SJSA1 (cell line): ENCODE measurements around the gene ASH1L. TPM values are rescaled to one million over a fixed set of nuclear protein-coding genes. Genes with fewer than 3 reads are reported as not detected.
"Not testable (repeated sequence)": the region's sequence is repeated elsewhere in the genome, so short reads cannot be mapped to it uniquely, and the experiment has no call there.

Source experiments
- DNase-seq, 2 experiments: peaks; one replicate each; pipeline ENCODE4 v3.0.0-alpha.2; 2015 to 2020; ENCODE audit warnings: low spot score in 2 of 2, low read depth in 1 of 2
- H3K27ac ChIP-seq: fragments of 250-450 bp; sonication (Bioruptor Pico); 2 replicates; pipeline ENCODE4 v1.5.1; 2020; ENCODE audit warnings: mild to moderate bottlenecking, moderate library complexity
- H3K27me3 ChIP-seq: fragments of 250-450 bp; sonication (Bioruptor Pico); replicated peaks from 2 replicates; pipeline ENCODE4 v1.5.1; 2020; ENCODE audit warnings: mild to moderate bottlenecking, moderate library complexity
- H3K36me3 ChIP-seq: fragments of 250-450 bp; sonication (Bioruptor Pico); 2 replicates; pipeline ENCODE4 v1.5.1; 2020; ENCODE audit warnings: mild to moderate bottlenecking
- H3K4me1 ChIP-seq: fragments of 250-450 bp; sonication (Bioruptor Pico); replicated peaks from 2 replicates; pipeline ENCODE4 v1.6.1; 2021; ENCODE audit warnings: mild to moderate bottlenecking
- H3K4me3 ChIP-seq: fragments of 250-450 bp; sonication (Bioruptor Pico); 2 replicates; pipeline ENCODE4 v1.5.1; 2020; ENCODE audit warnings: mild to moderate bottlenecking
- H3K9me3 ChIP-seq: fragments of 250-450 bp; sonication (Bioruptor Pico); replicated peaks from 2 replicates; pipeline ENCODE4 v1.5.1; 2020; ENCODE audit warnings: mild to moderate bottlenecking
- total RNA-seq: library from RNA; depleted of rRNA; stranded (reverse); fragments of >200 nt; shearing (Covaris generic); gene quantifications from 2 replicates; pipeline ENCODE4 v1.2.3, GENCODE V29; 2014

ASH1L gene
- total RNA-seq, 1 experiment from 2014 or later, result 23.0 TPM

DNA sequence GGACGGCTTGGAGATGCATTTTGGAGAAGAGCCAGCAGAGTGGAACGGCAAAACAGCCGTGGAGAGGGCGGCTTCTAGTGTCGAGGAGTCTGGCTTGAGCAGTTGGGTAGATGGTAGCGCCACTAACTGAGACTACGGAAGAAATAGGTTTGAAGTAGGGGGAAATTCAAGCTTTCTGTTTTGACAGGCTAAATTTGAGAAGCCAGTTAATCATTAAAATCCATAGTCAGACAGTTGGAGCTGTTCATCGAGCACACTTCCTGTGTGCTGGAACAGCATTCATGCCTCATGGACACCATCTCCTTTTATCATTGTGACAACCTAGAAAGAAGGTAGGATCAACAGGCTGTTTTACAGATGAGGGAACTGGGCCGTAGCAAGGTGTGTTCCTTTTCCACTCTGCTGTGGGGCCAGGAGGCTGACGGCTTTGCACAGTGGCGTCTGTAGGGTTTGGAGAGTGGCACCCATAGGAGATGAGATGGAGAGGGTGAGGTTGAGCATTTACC is 258.0 kb downstream of the ASH1L start:
- H3K9me3 ChIP-seq, result no peaks in the 10 kb centered on the region
- peaks cover 4% of the 10 kb centered on the region for H3K36me3 ChIP-seq
- H3K27me3 ChIP-seq, result no peaks in the 10 kb centered on the region
- peaks cover 3% of the 10 kb centered on the region for H3K4me1 ChIP-seq
- H3K4me3 ChIP-seq, result no peak overlapping the region
- DNase-seq, result no peak
- H3K27ac ChIP-seq, result no peak overlapping the region

DNA sequence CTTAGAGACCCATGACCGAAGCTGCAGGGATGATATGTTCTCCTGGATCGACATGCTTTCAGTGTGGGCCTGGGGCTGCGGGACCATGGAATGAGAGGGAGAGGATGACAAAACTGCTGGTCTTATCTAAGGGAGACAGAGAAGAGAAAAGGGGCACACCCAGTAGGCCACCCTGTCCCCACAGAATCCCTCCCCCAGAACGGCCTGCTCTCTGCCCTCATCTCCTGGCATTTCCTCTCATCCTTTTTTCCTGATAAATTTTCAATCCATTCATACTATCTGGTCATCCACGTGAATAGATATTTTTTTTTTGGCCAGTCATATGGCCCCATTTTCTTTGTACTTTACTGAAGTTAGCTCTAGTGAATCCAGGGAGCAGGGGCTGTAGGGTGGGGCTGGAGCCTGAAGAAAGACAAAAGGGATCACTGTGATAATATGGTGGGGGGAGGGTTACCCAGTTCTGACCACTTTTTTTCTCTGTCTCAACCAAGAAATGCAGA is 261.2 kb downstream of the ASH1L start, which contains the start of gene PKLR:
Gene PKLR, minus strand, starts transcription at position 97 of the 500 bp plus-strand sequence. Its CDS starts 43 bp downstream, at position 54.
- Histone ChIP-seq H3K4me1 (no peaks in the 10 kb centered on the region), H3K4me3 (no peak within 1 kb of the TSS), H3K36me3 (no peaks in the 10 kb centered on the region), H3K9me3 (no peaks in the 10 kb centered on the region), H3K27me3 (no peaks in the 10 kb centered on the region), H3K27ac (no peak within 1 kb of the TSS)
- DNase-seq, result no peak

DNA sequence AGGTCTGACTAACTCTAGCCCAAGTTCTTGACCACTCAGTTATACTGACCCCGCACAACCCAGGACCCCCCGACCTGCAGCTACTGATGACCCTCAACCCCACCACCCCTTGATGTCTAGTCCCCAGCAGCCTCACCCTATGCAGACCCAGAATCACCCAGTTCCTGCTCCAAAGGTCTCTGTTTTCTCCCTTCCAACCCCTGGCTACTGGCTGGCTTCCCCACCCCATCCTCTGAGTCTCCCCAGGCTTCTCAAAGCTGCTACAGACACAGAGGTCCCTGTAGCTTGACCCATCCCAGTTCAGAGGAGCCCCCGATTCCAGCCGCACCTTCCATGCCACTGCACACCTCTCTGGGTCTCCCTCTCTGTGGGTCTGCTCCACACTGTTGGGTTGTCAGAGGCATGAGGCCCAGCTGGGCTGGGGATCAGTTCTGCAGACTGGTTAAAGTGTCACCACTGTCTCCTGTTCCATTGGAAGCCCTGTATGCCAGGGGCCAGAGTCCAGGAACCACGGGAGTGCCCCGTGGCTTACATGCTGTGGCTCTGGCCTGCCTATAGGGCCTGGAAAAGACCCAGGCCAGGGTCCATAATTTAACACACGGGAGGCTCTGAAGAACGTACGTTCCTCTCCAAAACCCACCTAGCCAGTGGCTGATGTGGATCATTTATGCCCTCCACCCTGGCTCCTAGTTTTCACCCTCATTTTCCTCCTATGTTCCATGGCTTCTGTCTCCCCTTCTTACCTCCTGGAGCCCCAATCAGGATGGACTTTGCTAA is 261.9 kb downstream of the ASH1L start:
- Histone ChIP-seq H3K9me3 (no peaks in the 10 kb centered on the region), H3K4me3 (no peak overlapping the region), H3K27ac (no peak overlapping the region), H3K4me1 (no peaks in the 10 kb centered on the region), H3K36me3 (no peaks in the 10 kb centered on the region), H3K27me3 (0 out of 2 replicates have a peak, but pooled peaks cover under 1% of the 10 kb centered on the region)
- DNase-seq, result no peak

DNA sequence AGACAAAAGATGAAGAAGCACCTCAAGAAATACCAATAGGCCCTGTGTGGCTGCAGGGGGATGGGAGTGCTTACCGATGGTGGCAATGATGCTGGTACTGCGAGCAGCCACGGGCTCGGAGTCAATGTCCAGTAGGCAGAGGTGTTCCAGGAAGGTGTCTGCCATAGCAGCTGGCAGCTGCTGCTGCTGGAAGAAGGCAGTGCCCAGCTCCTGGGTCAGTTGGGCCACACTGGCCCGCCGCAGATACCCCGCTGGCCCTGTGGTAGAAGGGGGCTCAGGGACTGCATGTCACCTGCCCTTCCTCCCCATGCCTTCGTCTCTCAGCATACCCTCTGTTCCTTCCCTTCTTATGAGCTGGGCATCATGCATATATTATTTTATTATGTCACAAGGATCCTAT is 262.6 kb downstream of the ASH1L start:
- no peaks in the 10 kb centered on the region for H3K36me3 ChIP-seq
- H3K9me3 ChIP-seq, result no peaks in the 10 kb centered on the region
- no peak for DNase-seq
- H3K27me3 ChIP-seq, result 0 out of 2 replicates have a peak, but pooled peaks cover 7% of the 10 kb centered on the region
- no peaks in the 10 kb centered on the region for H3K4me1 ChIP-seq
- no peak overlapping the region for H3K4me3 ChIP-seq
- no peak overlapping the region for H3K27ac ChIP-seq

DNA sequence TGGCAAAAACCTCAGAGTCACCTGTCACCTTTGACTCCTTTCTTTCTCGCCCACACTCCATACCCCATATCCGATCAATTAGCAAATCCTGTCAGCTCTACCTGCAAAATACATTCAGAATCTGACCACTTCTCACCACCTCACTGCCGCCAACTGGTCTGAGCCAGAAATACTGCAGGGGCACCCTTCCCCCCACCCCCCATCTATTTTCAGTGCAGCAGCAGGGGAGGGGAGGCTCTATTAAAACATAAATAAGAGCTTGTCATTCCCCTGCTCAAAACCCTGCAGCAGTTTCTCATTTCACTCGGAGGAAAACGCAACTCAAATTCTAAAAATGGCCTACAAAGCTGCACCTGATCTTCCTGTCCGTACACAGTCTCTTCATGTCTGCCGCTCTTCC is 265.2 kb downstream of the ASH1L start:
- no peak overlapping the region for H3K4me3 ChIP-seq

DNA sequence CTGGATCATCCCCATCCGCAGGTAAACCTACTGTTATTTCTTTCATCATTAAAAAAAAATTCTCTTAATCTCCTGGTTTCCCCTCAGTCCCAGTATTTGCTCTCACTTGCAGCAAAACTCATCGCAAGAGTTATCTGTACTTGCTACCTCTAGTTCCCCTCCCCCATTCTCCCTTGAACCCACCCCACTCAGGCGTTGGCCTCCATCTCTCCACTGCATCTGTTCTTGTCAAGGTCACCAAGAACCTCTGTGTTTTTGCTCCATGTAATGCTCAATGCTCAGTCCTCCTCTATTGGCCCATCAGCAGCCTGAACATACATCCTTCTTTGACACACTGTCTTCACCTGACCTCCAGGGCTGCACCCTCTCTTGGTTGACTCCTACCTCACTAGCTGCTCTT is 265.9 kb downstream of the ASH1L start:
- Histone ChIP-seq H3K4me1 (no peaks in the 10 kb centered on the region), H3K9me3 (no peaks in the 10 kb centered on the region), H3K27ac (no peak overlapping the region), H3K4me3 (no peak overlapping the region), H3K36me3 (no peaks in the 10 kb centered on the region), H3K27me3 (peaks cover 20% of the 10 kb centered on the region; the same call in 1 of the 2 replicates)
- no peak for DNase-seq

More for the DNA sequence above, 265.2 kb downstream of the ASH1L start:
- no peak for DNase-seq
- H3K36me3 ChIP-seq, result no peaks in the 10 kb centered on the region
- H3K9me3 ChIP-seq, result no peaks in the 10 kb centered on the region
- no peaks in the 10 kb centered on the region for H3K4me1 ChIP-seq
- peaks cover 20% of the 10 kb centered on the region; the same call in 1 of the 2 replicates for H3K27me3 ChIP-seq
- H3K27ac ChIP-seq, result no peak overlapping the region

DNA sequence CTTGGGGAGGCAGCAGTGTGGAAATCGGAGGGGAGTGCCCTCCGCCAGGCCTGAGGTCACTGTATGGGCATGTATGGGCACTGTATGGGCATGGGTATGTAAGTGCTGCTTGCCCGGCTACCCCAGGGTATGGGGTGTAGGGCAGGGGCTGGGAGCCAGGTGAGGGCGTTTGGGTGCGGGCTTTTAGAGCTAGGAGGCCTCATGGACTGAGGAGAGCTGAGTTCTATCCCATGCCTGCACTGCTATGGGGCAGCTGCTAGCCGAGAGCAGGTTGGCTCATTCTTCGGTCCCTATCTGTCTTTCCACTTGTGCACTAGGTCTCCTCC is 266.7 kb downstream of the ASH1L start:
- no peaks in the 10 kb centered on the region for H3K36me3 ChIP-seq
- H3K4me3 ChIP-seq, result no peak overlapping the region
- no peaks in the 10 kb centered on the region for H3K9me3 ChIP-seq
- no peak for DNase-seq
- H3K27me3 ChIP-seq, result peaks cover 20% of the 10 kb centered on the region; the same call in 1 of the 2 replicates
- H3K27ac ChIP-seq, result no peak overlapping the region
- H3K4me1 ChIP-seq, result no peaks in the 10 kb centered on the region

DNA sequence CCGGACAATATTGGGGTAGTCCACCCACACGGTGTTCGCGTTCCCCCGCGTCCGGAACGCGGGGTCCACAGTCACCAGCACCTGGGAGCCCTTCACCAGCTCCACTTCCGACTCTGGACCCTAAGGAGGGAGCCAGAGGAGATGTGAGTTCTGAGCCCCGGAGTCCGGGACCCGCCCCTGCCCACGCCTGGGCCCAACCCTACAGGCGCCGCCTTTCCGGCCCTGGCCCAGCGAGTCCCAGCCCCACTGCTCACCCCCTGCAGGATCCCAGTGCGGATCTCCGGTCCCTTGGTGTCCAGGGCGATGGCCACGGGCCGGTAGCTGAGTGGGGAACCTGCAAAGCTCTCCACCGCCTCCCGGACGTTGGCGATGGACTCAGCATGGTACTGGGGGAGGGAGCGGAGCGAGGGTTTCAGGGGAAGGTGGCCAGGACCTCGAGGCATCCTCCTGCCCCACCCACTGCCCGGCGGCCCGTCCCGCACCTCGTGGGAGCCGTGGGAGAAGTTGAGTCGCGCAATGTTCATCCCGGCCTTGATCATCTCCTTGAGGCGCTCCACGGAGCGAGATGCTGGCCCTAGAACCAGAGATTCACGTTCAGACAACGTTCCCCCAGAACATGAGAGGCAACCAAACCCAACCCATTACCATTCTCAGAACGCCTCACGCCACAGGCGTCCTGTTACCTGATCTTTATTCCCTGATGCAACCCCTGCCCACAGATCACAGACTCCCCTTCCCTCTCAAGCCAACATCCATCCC is 267.2 kb downstream of the ASH1L start:
- no peaks in the 10 kb centered on the region for H3K9me3 ChIP-seq
- no peak overlapping the region for H3K4me3 ChIP-seq
- no peaks in the 10 kb centered on the region for H3K36me3 ChIP-seq
- no peak for DNase-seq
- no peaks in the 10 kb centered on the region for H3K4me1 ChIP-seq
- H3K27me3 ChIP-seq, result peaks cover 20% of the 10 kb centered on the region; the same call in 1 of the 2 replicates
- H3K27ac ChIP-seq, result no peak overlapping the region

DNA sequence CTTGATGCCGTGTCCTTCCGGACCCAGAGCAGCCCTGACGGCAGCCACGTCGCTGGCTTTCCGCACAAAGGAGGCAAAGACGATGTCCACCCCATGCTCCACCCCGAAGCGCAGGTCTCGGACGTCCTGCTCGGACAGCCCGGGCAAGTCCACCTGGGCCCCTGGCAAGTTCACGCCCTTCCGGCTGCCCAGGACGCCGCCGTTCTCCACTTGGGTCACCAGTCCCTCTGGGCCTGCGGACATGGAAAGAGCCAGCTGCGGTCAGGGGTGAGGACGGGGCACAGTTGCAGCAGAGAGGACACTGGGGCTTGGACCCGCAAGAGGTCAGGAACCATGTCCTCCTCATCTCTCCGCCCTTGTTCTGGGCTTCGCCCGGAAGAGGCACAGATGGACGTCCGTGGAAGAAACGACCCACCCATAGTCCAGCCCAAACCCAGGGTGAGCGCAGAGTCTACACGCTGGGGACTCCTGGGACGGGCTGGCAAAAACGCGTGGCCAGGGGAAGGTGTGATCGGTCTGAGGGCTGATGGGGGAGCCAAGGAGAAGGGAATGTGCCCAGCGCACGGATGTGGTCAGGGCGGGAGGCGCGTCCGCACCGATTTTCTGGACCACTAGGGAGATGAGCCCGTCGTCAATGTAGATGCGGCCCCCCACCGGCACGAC is 268.0 kb downstream of the ASH1L start:
- Histone ChIP-seq H3K4me3 (no peak overlapping the region), H3K36me3 (no peaks in the 10 kb centered on the region), H3K9me3 (no peaks in the 10 kb centered on the region), H3K27me3 (peaks cover 20% of the 10 kb centered on the region; the same call in 1 of the 2 replicates), H3K27ac (no peak overlapping the region), H3K4me1 (no peaks in the 10 kb centered on the region)
- no peak for DNase-seq

DNA sequence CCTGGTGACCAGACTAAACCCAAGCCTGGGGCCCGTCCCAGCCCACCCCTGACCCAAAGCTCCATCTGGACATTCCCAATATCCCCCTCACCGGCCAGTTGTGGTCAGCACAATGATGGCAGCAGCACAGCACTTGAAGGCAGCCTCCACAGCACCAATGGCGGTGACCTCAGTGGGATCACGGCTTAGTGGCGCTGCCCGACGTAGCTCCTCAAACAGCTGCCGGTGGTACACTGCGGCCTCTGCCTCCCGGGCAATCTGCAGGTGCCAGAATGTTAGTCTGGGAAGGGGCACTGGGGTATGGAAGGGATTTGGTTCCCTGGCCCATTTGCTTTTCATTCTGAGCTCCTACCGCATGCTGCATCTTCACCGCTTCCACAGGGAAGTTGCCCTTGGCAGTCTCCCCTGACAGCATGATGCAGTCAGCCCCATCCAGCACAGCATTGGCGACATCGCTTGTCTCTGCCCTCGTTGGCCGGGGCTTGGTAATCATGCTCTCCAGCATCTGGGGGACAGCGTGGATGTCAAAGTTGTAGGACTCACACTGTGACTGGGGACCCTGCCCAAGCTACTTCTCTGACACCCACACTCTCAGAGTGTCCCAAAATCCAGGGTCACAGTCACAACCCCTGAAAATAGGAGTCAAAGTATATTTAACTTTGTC is 269.4 kb downstream of the ASH1L start:
- no peak for DNase-seq
- H3K4me1 ChIP-seq, result no peaks in the 10 kb centered on the region
- no peaks in the 10 kb centered on the region for H3K9me3 ChIP-seq
- peaks cover 20% of the 10 kb centered on the region; the same call in 1 of the 2 replicates for H3K27me3 ChIP-seq
- no peak overlapping the region for H3K27ac ChIP-seq
- H3K36me3 ChIP-seq, result no peaks in the 10 kb centered on the region
- no peak overlapping the region for H3K4me3 ChIP-seq

DNA sequence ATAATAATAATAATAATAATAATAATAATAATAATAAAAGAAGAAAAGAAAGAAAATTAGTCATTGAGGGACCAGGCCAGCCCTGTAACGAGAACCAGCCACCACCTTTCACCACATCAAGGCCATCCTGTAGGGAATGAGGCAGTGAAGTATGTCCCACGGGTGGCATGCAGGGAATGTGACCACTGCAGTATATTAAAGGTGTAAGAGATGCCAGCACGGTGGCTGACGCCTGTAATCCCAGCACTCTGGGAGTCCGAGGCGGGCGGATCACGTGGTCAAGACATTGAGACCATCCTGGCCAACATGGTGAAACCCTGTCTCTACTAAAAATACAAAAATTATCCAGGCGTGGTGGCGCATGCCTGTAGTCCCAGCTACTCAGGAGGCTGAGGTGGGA is 271.6 kb downstream of the ASH1L start:
- H3K4me3 ChIP-seq, DNase-seq, H3K36me3 ChIP-seq, H3K27ac ChIP-seq, H3K9me3 ChIP-seq, H3K4me1 ChIP-seq: not testable (repeated sequence)
- H3K27me3 ChIP-seq, result peaks cover 20% of the 10 kb centered on the region; the same call in 1 of the 2 replicates

DNA sequence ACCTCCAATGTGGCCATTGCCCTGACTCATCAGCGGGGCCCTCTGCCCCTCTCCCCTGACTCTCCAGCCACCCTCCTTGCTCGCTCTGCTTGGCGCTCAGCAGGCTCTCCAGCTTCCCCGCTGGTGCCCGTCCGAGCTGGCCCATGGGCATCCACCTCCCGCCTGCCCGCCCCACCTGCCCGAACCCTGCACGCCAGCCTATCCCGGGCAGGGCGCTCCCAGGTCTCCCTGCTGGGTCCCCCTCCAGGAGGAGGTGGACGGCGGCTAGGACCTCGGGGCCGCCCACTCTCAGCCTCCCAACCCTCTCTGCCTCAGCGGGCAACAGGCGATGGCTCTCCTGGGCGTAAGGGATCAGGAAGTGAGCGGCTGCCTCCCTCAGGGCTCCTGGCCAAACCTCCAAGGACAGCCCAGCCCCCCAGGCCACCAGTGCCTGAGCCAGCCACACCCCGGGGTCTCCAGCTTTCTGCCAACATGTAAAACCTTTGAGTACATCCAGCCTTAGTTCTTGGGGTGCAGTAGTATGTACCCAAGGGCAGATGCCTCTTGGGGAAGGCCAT is 274.5 kb downstream of the ASH1L start:
- no peaks in the 10 kb centered on the region for H3K9me3 ChIP-seq
- H3K27me3 ChIP-seq, result peaks cover 4% of the 10 kb centered on the region; the same call in 1 of the 2 replicates
- H3K27ac ChIP-seq, result no peak overlapping the region
- no peaks in the 10 kb centered on the region for H3K36me3 ChIP-seq
- H3K4me1 ChIP-seq, result no peaks in the 10 kb centered on the region
- H3K4me3 ChIP-seq, result no peak overlapping the region
- no peak for DNase-seq

DNA sequence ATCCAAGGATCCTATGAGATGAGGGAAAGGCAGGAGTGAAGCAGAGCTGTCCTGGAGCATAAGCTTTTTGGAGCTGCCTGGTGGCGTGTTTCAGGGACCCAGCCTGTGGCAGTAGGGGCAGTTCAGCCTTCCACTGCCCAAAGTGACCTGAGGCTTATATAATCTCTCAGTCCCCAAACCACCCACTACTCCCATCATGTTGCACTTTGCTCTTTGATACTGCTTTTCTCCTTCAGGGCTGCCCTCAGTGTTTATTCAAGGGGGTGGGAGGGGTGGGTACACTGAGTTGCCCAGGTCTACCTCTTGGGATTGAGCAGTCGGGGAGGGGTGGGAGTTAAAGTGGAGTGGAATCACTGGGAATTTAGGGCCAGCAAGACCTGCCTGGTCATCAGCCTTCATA is 276.1 kb downstream of the ASH1L start:
- H3K4me3 ChIP-seq, result no peak overlapping the region
- no peaks in the 10 kb centered on the region for H3K27me3 ChIP-seq
- no peaks in the 10 kb centered on the region for H3K4me1 ChIP-seq
- no peaks in the 10 kb centered on the region for H3K9me3 ChIP-seq
- no peak overlapping the region for H3K27ac ChIP-seq
- no peaks in the 10 kb centered on the region for H3K36me3 ChIP-seq
- no peak for DNase-seq
